K562 (cell line): ENCODE data around the gene SLC38A10. TPM values are rescaled to one million over a fixed set of nuclear protein-coding genes. Genes with fewer than 3 reads are reported as not detected.

Experiments used
- ATAC-seq: fragments of 200-7000 bp; cut with Tn5 transposase; 3 replicates; pipeline ENCODE4 v1.9.1; 2020; ENCODE audit warnings: moderate library complexity
- BruUV-seq: library from RNA; stranded (reverse); fragments of 400-500 nt; replicated peaks from 2 replicates; lab custom pipeline; 2021; lab: Mats Ljungman, UMichigan
- CTCF ChIA-PET: fragments of 300-600 bp; formaldehyde crosslinking; extraction: SDS; loops from one replicate; lab custom pipeline; 2021; ENCODE audit warnings: low intra/inter-chr PET ratio; lab: Yijun Ruan, JAX
- POLR2A ChIA-PET: fragments of 300-600, 350-650 bp; sonication (Branson Sonifier 250); formaldehyde crosslinking; extraction: SDS; loops from one replicate; lab custom pipeline; 2021; ENCODE audit warnings: antibody characterized with exemption, inconsistent platforms; lab: Yijun Ruan, JAX
- DNase-seq, 4 experiments: peaks; one replicate each; pipeline versions ENCODE4 v3.0.0 to v3.0.0-alpha.2; 2011 to 2018; ENCODE audit warnings: low spot score in 3 of 4, mixed read lengths in 3 of 4; ENCODE audit errors: extremely low read depth in 1 of 4
- FAIRE-seq: peaks from 2 replicates; lab custom pipeline; 2011; peaks lifted over from hg19 to GRCh38; lab: Jason Lieb, UNC
- H2AFZ ChIP-seq: 2 replicates; pipeline ENCODE4 v1.6.0; 2011; ENCODE audit warnings: low read depth, low read length, control low read depth, inconsistent platforms
- H3K27ac ChIP-seq: fragments of 200-600 bp; 3 replicates; pipeline ENCODE4 v1.8.0; 2011; ENCODE audit warnings: low read depth, mild to moderate bottlenecking, control low read depth, inconsistent platforms, low read length, moderate library complexity, mixed read lengths; ENCODE audit errors: extremely low read depth
- H3K27me3 ChIP-seq, 2 experiments: fragments of 300-600 bp in 1 of 2; 2 replicates in 1 of 2; 3 replicates in 1 of 2; pipeline versions ENCODE4 v1.6.0 to v1.8.0; 2011; ENCODE audit warnings: inconsistent platforms in 2 of 2, low read length in 2 of 2, mild to moderate bottlenecking in 1 of 2, mixed read lengths in 1 of 2, moderate library complexity in 1 of 2; ENCODE audit not compliant: control insufficient read depth in 2 of 2, insufficient read depth in 2 of 2
- H3K36me3 ChIP-seq: fragments of 300-600 bp; 3 replicates; pipeline ENCODE4 v1.8.0; 2011; ENCODE audit warnings: mild to moderate bottlenecking, low read length, inconsistent platforms; ENCODE audit not compliant: control insufficient read depth, insufficient read depth
- H3K4me1 ChIP-seq, 2 experiments: fragments of 200-600 bp in 1 of 2; replicated peaks in 1 of 2; 2 replicates in 1 of 2; 3 replicates in 1 of 2; pipeline versions ENCODE4 v1.5.1 to v1.8.0; 2011; ENCODE audit warnings: inconsistent platforms in 2 of 2, low read length in 2 of 2, mild to moderate bottlenecking in 1 of 2, mixed read lengths in 1 of 2, moderate library complexity in 1 of 2; ENCODE audit not compliant: control insufficient read depth in 2 of 2, insufficient read depth in 2 of 2
- H3K4me2 ChIP-seq: 2 replicates; pipeline ENCODE4 v1.6.1; 2011; ENCODE audit warnings: low read length, control low read depth, inconsistent platforms, mixed read lengths; ENCODE audit not compliant: insufficient read depth
- H3K4me3 ChIP-seq: fragments of 200-600 bp; sonication (generic), shearing (Covaris generic); 2 replicates; pipeline ENCODE4 v1.5.1; 2016; ENCODE audit warnings: control low read depth, inconsistent platforms
- H3K79me2 ChIP-seq: fragments of 200-600 bp; 3 replicates; pipeline ENCODE4 v1.8.0; 2011; ENCODE audit warnings: low read length, inconsistent platforms; ENCODE audit not compliant: control insufficient read depth, insufficient read depth
- H3K9ac ChIP-seq, 2 experiments: 2 replicates each; pipeline versions ENCODE4 v1.6.0 to v1.6.1; 2011; ENCODE audit warnings: low read depth in 2 of 2, low read length in 2 of 2, control low read depth in 1 of 2, inconsistent platforms in 1 of 2, mild to moderate bottlenecking in 1 of 2, mixed read lengths in 1 of 2; ENCODE audit not compliant: insufficient read depth in 1 of 2
- H3K9me1 ChIP-seq: one replicate; pipeline ENCODE4 v1.6.0; 2011; ENCODE audit warnings: inconsistent platforms, mild to moderate bottlenecking, low read length, moderate library complexity; ENCODE audit not compliant: control insufficient read depth, insufficient read depth
- H3K9me3 ChIP-seq: replicated peaks from 2 replicates; pipeline ENCODE4 v1.5.1; 2011; ENCODE audit warnings: low read depth, low read length, inconsistent platforms; ENCODE audit not compliant: control insufficient read depth, insufficient read depth
- H4K20me1 ChIP-seq: replicated peaks from 2 replicates; pipeline ENCODE4 v1.6.1; 2011; ENCODE audit warnings: low read length, inconsistent platforms, mixed read lengths; ENCODE audit not compliant: control insufficient read depth, insufficient read depth
- FOXA1 ChIP-seq: fragments of 450-650 bp; IDR thresholded peaks from 2 replicates; pipeline ENCODE4 v1.6.1; 2016; ENCODE audit warnings: mild to moderate bottlenecking, borderline replicate concordance
- RBM15 ChIP-seq: fragments of 200-400 bp; formaldehyde crosslinking; IDR thresholded peaks from 2 replicates; pipeline ENCODE4 v1.6.1; 2018; ENCODE audit warnings: mild to moderate bottlenecking, low read length, moderate library complexity; ENCODE audit not compliant: insufficient read depth
- SAFB2 ChIP-seq: fragments of 200-400 bp; formaldehyde crosslinking; IDR thresholded peaks from 2 replicates; pipeline ENCODE4 v1.6.1; 2018; ENCODE audit warnings: borderline replicate concordance, low read length, low read depth, moderate library complexity; ENCODE audit not compliant: severe bottlenecking
- SIX5 ChIP-seq, 2 experiments: IDR thresholded peaks; 2 replicates each; pipeline ENCODE4 v1.6.1; 2011; ENCODE audit warnings: low read length in 2 of 2, borderline replicate concordance in 1 of 2, low read depth in 1 of 2, mild to moderate bottlenecking in 1 of 2, moderate library complexity in 1 of 2; ENCODE audit not compliant: insufficient read depth in 1 of 2
- ZNF217 ChIP-seq: sonication (generic); formaldehyde crosslinking; IDR thresholded peaks from 2 replicates; pipeline ENCODE4 v1.8.0; 2022; ENCODE audit warnings: mild to moderate bottlenecking, missing genetic modification reagents
- ZNF668 ChIP-seq: fragments of 250-450 bp; sonication (Bioruptor Pico); IDR thresholded peaks from 2 replicates; pipeline ENCODE4 v1.8.0; 2022; ENCODE audit warnings: mild to moderate bottlenecking, inconsistent platforms
- WGBS: fragments of 100-300 bp; shearing (Covaris generic); methylation state at CpG from one replicate; pipeline ENCODE4 v1.1.6; 2016; ENCODE audit warnings: low coverage, mixed read lengths; ENCODE audit not compliant: insufficient coverage; ENCODE audit errors: missing lambda C conversion rate; 5-methylcytosine and 5-hydroxymethylcytosine counted together
- in situ Hi-C: fragments of 300-500 bp; cut with MboI; formaldehyde crosslinking; loops from 4 replicates; pipeline ENCODE4 v1.15.0; 2018; ENCODE audit warnings: inconsistent platforms, mixed read lengths
- intact Hi-C: fragments of 100-400 bp; cut with micrococcal nuclease; formaldehyde crosslinking; loops from 2 replicates; pipeline ENCODE4 v1.14.2; 2022
- polyA plus RNA-seq, 8 experiments: library from polyadenylated mRNA; depleted of rRNA in 4 of 8; stranded (reverse) in 5 of 8; unstranded in 3 of 8; fragments of >200 nt; fragmentation: Nextera tagmentation in 2 of 8; fragmentation: Illumina TruSeq in 1 of 8; extraction: Ambion mirVana in 2 of 8; extraction: Trizol in 1 of 8; gene quantifications; 2 replicates each; pipeline versions ENCODE4 v1.2.1 to v1.2.3, GENCODE V29; 2011 to 2014; ENCODE audit warnings: inconsistent platforms in 1 of 8, missing spikeins in 1 of 8
- total RNA-seq, 7 experiments: library from RNA; depleted of rRNA in 6 of 7; stranded (reverse); fragments of >200 nt in 6 of 7; fragmentation: Illumina TruSeq in 2 of 7; extraction: Trizol in 2 of 7; gene quantifications; 2 replicates each; pipeline versions ENCODE4 v1.2.1 to v1.2.3, GENCODE V29; 2011 to 2021; ENCODE audit warnings: low replicate concordance in 1 of 7
- TF ChIP-seq, protein P1 (sequence below): sonication (generic); formaldehyde crosslinking; IDR thresholded peaks from 2 replicates; pipeline ENCODE4 v1.8.0; 2022; ENCODE audit warnings: mild to moderate bottlenecking, low read depth, missing genetic modification reagents

The SLC38A10 gene
- total and polyA plus RNA-seq, 9 of the 15 experiments (the other 6 are each of a cell fraction or from before 2014, with no cell fraction given) = 0.45 to 54.2 (median 13.8) TPM

DNA sequence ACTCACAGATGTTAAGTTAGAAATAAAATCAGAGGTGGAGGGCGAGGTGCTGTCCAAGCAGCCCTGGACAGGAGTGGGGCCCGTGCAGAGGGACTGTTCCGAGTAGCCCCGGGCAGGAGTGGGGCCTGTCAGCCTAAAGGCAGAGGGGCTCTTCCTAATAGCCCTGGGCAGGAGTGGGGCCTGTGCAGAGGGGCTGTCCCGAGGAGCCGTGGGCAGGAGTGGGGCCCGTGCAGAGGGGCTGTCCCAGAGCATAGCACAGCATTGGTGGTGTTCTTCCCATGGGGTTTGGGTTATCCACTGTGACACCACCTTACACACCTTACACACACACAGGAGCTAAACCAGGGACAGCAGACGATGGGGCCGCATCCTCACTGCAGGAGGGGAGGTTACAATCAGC, 82.7 kb downstream of the SLC38A10 start:
- no peak overlapping the region for H3K9ac ChIP-seq
- FAIRE-seq = no peak
- H3K4me1 ChIP-seq = peaks cover 0 to 18% of the 10 kb centered on the region in 2 experiments; a peak in 2 of 5 replicates
- in situ Hi-C loops (no loop called here), intact Hi-C loops (no loop called here)
- CTCF ChIA-PET = no interaction called here
- TF ChIP-seq FOXA1 = no peak
- TF ChIP-seq ZNF668 (CRISPR knock-in tag) = no peak
- TF ChIP-seq SIX5 (IDR thresholded peaks at IDR 0.05; ENCODE audit: borderline replicate concordance in 1 of 2, insufficient read depth in 1 of 2, low read depth in 1 of 2, low read length in 2 of 2) = no peak
- no peak for TF ChIP-seq ZNF217
- TF ChIP-seq RBM15 = no peak
- TF ChIP-seq SAFB2 = no peak
- TF ChIP-seq, protein P1, sequence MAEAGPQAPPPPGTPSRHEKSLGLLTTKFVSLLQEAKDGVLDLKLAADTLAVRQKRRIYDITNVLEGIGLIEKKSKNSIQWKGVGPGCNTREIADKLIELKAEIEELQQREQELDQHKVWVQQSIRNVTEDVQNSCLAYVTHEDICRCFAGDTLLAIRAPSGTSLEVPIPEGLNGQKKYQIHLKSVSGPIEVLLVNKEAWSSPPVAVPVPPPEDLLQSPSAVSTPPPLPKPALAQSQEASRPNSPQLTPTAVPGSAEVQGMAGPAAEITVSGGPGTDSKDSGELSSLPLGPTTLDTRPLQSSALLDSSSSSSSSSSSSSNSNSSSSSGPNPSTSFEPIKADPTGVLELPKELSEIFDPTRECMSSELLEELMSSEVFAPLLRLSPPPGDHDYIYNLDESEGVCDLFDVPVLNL (CRISPR knock-in tag) = no peak
- H3K9me1 ChIP-seq = no peaks in the 10 kb centered on the region
- H3K9me3 ChIP-seq = no peaks in the 10 kb centered on the region
- H4K20me1 ChIP-seq = no peaks in the 10 kb centered on the region
- no peak for DNase-seq
- WGBS = 71% methylated on average over 8 of the region's 9 CpGs
- no peaks in the 10 kb centered on the region for H3K79me2 ChIP-seq
- POLR2A ChIA-PET = no interaction called here
- H2AFZ ChIP-seq = no peak overlapping the region
- no peak overlapping the region for H3K27ac ChIP-seq
- H3K27me3 ChIP-seq = no peaks in the 10 kb centered on the region
- no peak overlapping the region for H3K4me3 ChIP-seq
- no peak overlapping the region for H3K4me2 ChIP-seq
- 0 out of 3 replicates have a peak, but pooled peaks cover under 1% of the 10 kb centered on the region for H3K36me3 ChIP-seq
- no peak for ATAC-seq
- BruUV-seq = no TSS peak
